ENCODE data around the gene PARVA.

- TF ChIP-seq POLR2A (IDR thresholded peaks at IDR 0.05; ENCODE audit: low read depth, low read length) (no peak), POLR2AphosphoS5 (IDR thresholded peaks at IDR 0.05; ENCODE audit: low read depth, low read length) (no peak), TAF1 (IDR thresholded peaks at IDR 0.05; ENCODE audit: low read depth, low read length) (no peak), PAX5 (IDR thresholded peaks at IDR 0.05; ENCODE audit: insufficient read depth, low read length, severe bottlenecking) (no peak)
Measured at GRCh38 chr11:12331239-12331874, 46.0 kb upstream of the PARVA start.

Measured in GM12891 (cell line).